Activated CD4-positive, alpha-beta T cell treated with anti-CD3 and anti-CD28 coated beads, Interleukin-2, amount 50 U/mL, for 16 hours (primary cell): ENCODE measurements around the gene CCDC8.
"Not testable (repeated sequence)": the region's sequence is repeated elsewhere in the genome, so short reads cannot be mapped to it uniquely, and the experiment has no call there.

Experiments used
- DNase-seq: peaks from one replicate; pipeline ENCODE4 v3.0.0-alpha.2; 2020

Gene CCDC8

GRCh38 chr19:46397801-46398479 is 15.4 kb downstream of the CCDC8 start:
- not testable (repeated sequence) for DNase-seq

- no peak for DNase-seq
Observed at GRCh38 chr19:46394402-46394797, 19.0 kb downstream of the CCDC8 start.

- DNase-seq = no peak
Observed at GRCh38 chr19:46393456-46394401, 19.6 kb downstream of the CCDC8 start.

DNA sequence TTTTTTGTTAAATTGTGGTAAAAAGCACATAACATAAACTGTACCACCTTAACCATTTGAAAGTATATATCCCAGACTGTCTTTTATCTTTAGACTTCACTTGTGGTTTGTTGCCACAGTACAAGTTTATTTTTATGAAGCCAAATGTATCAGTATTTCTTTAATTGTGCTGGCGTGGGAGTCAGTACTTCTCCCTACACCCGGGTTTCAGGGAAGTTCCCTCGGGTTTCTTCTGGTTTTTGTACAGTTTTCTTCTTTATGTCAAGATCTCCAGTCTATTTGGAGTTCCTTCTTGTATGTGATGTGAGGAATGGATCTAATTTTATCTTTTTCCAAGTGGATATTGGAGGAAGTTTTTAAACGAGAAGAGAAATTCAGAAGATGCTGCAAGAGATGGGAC is 20.5 kb downstream of the CCDC8 start:
- DNase-seq = no peak

DNA sequence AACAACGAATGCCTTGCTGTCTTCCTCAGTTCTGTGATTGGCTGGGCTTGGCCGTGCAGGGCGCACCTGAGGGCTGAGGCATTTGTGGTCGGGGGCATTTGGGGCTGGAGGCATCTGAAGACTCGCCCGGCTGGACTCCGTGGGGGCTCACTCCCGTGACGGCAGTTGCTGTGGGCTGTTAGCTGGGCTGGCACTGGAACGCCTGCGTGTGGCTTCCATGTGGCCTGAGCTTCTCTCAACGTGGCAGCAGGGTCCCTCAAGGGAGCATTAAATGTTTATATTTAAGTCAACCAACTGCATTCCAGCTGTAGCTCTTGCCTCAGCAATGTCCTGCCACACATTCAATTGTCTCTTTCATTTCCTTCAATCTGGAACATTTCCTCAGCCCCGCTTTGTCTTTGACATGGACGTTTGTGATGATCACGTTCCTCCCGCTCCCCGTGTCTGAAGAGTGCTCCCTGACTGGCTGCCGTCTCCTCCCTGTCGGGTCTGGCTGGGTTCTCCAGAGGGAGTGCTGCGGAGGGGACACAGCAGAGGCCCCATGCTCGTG is 21.0 kb downstream of the CCDC8 start:
- no peak for DNase-seq

- DNase-seq = no peak
Observed at GRCh38 chr19:46391296-46392251, 21.8 kb downstream of the CCDC8 start.

DNA sequence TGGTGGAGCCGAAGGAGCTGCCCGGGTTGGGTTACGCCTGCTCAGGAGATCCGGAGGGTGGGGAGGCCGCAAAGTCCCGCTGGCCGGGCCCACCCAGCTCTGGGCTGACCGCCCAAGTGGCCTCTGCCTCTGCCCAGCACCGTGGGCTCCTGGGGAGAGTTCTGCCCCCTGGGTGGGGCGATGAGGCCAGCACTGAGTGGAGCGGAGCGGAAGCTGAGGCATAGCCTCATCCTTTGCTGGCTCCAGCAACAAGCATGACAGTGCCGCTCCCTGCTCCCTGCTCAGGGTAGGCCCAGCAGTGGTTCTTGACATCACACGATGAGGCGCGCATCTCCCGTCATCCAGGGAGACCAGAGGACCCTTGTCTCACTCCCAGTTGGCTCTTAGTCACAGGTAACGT is 22.5 kb downstream of the CCDC8 start:
- no peak for DNase-seq

DNA sequence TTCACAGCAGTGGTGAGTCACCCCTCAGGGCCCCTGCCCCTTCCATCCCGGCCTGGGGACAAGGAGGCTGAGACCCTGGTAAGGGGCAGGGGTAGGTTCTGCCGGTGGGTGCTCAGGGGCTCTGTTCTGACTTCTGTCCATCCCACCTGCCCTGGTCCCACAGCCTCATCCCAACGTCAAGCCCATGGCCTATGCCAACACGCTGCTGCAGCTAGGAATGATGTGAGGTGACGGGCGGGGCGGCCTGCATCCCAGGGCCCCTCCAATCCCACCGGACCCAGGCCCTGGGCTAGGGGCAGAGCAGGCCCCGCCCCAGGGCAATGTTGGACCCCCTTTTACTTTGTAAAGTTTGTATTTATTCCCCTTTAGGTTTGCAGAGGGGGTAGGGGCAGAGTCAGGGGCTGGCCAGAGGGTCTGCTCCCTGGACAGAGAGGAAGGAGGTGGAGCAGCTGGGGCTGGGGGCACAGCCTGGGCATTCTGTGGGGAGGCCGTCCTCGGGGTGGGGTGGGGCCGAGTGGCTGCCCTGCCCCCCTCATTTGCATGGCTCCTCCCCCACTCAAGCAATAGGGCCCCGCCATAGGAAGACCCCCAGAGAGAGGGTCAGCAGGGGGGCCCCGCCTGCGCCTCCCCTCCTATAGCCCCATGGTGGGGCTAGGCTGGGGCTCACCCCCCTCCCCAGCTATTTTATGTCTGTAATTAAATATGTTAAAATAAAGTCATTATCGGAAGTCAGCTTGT is 23.1 kb downstream of the CCDC8 start:
- DNase-seq = no peak

- DNase-seq = no peak
Observed at GRCh38 chr19:46388311-46389095, 24.9 kb downstream of the CCDC8 start.

DNA sequence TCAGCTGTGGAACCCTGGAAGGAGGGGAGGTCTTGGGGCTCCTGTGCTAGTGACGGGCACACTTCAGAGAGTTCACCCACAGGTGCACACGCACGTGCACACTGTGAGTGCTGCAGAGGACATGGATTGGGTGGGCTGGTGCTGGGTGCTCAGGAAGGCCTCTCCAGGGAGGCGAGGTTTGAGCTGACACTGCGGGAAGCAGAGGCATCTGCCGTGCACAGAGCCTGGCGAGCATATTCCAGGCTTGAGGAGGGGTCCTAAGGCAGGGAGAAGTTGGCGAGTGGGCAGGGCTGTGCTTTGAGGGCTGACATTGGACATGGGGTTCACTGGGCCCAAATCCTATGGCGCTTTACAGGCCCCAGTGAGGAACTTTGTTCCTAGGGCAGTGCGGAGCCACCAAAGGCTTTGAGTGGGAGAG is 25.6 kb downstream of the CCDC8 start:
- no peak for DNase-seq

- DNase-seq = no peak
Observed at GRCh38 chr19:46386996-46387712, 26.2 kb downstream of the CCDC8 start.

DNA sequence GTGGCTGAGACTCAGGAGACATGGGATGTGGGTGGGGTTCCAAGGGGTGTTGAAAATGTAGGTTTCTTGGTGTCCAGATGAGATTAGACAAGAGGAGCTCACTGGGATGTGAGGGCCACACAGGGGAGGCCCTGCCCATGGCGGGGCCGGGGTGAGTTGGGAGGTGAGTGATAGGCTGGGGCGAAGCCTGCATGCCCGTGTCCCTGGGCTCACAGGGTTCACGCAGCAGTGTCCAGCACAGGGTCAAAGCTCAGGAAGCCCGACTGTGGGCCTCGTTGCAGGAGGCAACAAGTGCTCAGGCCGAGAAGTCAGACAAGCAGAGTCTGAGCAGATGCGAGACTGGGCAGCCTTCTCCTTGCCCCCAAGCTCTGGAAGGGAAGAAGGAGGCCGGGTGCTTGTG is 27.2 kb downstream of the CCDC8 start:
- no peak for DNase-seq

DNA sequence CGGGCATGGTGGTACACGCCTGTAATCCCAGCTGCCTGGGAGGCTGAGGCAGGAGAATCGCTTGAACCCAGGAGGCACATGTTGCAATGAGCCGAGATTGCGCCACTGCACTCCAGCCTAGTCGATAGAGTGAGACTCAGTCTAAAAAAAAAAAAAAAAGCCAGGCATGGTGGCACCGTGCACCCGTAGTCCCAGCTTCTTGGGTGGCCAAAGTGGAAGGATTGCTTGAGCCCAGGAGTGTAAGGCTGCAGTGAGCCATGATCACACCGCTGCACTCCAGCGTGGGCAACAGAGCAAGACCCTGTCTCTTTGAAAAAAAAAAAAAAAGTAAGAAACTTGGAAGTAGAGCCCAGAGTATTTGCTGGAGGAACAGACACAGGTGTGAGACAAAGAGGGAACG is 27.7 kb downstream of the CCDC8 start:
- no peak for DNase-seq

- no peak for DNase-seq
Observed at GRCh38 chr19:46384396-46384795, 29.0 kb downstream of the CCDC8 start.

GRCh38 chr19:46383846-46384245 is 29.5 kb downstream of the CCDC8 start:
- DNase-seq = no peak

DNA sequence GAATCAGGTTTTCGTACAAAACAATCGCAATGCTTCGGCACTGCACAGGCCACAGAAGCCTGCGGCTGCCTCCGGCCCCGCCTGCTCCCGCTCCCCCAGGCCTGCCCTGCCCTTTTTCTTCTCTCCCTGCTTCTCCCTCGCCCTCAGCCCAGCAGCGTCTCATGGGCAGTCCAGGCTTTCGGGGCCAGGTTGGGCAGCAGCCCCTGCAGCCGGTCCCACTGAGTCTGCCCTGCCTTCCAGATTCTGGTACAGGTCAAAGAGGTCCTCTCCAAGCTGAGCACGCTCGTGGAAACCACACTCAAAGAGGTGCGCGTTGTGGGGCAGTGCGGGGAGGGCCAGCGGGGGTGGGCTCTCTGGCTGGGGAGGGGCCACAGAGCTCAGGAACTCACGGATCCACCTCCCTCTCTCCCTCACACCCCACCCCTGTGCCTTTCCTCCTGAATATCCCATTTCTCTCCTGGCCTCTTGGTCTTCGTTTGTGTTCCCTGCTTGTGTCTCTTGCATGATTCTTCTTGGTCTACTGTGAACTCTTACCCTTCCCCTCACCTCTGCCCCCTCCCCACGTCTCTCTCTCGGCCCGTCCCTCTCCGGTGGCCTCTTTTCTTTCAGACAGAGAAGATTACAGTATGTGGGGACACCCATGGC is 30.1 kb downstream of the CCDC8 start:
- DNase-seq = no peak

- DNase-seq = no peak
Observed at GRCh38 chr19:46381756-46382345, 31.5 kb downstream of the CCDC8 start.

- DNase-seq = no peak
Observed at GRCh38 chr19:46381346-46381745, 32.0 kb downstream of the CCDC8 start.

DNA sequence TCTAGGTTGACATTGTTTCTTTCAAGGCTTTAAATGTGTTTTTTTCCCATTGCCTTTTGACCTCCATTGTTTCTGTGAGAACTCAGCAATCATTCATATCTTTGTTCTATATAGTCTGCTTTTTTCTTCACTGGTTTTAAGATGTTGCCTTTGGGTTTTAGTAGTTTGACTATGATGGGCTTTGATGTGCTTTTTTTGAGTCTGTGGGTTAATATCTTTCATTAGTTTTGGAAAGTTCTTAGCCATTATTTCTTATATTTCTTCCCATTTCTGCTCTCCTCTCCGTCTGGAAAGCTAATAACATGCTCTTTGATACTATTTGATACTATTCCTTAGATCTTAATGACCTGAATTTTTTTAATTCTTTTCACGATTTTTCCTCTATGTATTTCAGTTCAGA is 32.7 kb downstream of the CCDC8 start:
- DNase-seq = no peak

DNA sequence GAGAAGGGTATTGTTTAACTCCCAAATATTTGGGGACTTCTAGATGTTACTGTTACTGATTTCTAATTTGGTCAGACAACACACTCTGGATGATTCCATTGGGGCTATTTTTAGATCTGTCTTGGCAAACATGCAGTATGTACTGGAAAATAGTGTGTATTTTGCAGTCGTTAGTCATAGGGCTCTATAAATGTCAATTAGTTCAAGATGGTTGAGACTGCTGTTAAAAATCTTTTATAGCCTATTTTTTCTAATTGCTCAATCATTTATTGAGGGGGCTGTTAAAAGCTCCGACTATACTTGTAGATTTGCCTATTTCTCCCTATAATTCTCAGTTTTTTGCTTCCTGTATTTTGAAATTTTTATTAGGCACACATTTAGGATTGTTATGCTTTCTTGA is 35.1 kb downstream of the CCDC8 start:
- no peak for DNase-seq
